Camera-type eye (tissue), 1 donor: ENCODE measurements around the gene DPAGT1. TPM values are rescaled to one million over a fixed set of nuclear protein-coding genes. Genes with fewer than 3 reads are reported as not detected.

Experiments used
- total RNA-seq: library from RNA; depleted of rRNA; stranded (reverse); fragments of >200 nt; gene quantifications from one replicate; pipeline ENCODE4 v1.2.3, GENCODE V29; 2014

DPAGT1 gene
- total RNA-seq: 29.1 TPM

GRCh38 chr11:119101759-119102423, at the start of gene DPAGT1:
TSS of gene DPAGT1 (minus strand) at chr11:119101853. CDS start at chr11:119101655, 198 bp downstream.

GRCh38 chr11:119149018-119149785, 47.5 kb upstream of the DPAGT1 start, which contains the start of gene ABCG4:
TSS of gene ABCG4 (plus strand) at chr11:119149052. CDS start at chr11:119149966, 914 bp downstream.

GRCh38 chr11:119121008-119121810, 19.6 kb upstream of the DPAGT1 start, which contains the start of gene HINFP:
TSS of gene HINFP (plus strand) at chr11:119121580. CDS start at chr11:119126945, 5,365 bp downstream.

GRCh38 chr11:119106564-119107537, 5.2 kb upstream of the DPAGT1 start, which contains the start of gene C2CD2L:
TSS of gene C2CD2L (plus strand) at chr11:119107344. CDS start at chr11:119107742, 398 bp downstream.

GRCh38 chr11:119084663-119085436, 16.8 kb downstream of the DPAGT1 start, which contains the start of gene HMBS:
TSS of gene HMBS (plus strand) at chr11:119084881. CDS start at chr11:119085034, 153 bp downstream.

GRCh38 chr11:119067371-119068222, 34.1 kb downstream of the DPAGT1 start, which contains the start of gene VPS11:
TSS of gene VPS11 (plus strand) at chr11:119067818. CDS start at chr11:119067824, 6 bp downstream.

GRCh38 chr11:119057000-119057769, 44.5 kb downstream of the DPAGT1 start, which contains the start of gene HYOU1:
TSS of gene HYOU1 (minus strand) at chr11:119057205. CDS start at chr11:119056160, 1,045 bp downstream.

Other genes starting within 250 kb of the DPAGT1 start
- not detected for gene CXCR5, start 218.0 kb downstream of the DPAGT1 start, total RNA-seq
- gene BCL9L, start 175.9 kb downstream of the DPAGT1 start, total RNA-seq: 24.8 TPM
- not detected for gene UPK2, start 145.6 kb downstream of the DPAGT1 start, total RNA-seq
- gene FOXR1, start 130.1 kb downstream of the DPAGT1 start, total RNA-seq: not detected
- gene CENATAC, start 103.7 kb downstream of the DPAGT1 start, total RNA-seq: 48.5 TPM
- gene RPS25, start 83.5 kb downstream of the DPAGT1 start, total RNA-seq: 786 TPM
- gene TRAPPC4, start 83.1 kb downstream of the DPAGT1 start, total RNA-seq: 57.7 TPM
- gene SLC37A4, start 71.0 kb downstream of the DPAGT1 start, total RNA-seq: 24.0 TPM
- 74.0 TPM for gene HYOU1, start 44.6 kb downstream of the DPAGT1 start, total RNA-seq
- gene VPS11, start 34.0 kb downstream of the DPAGT1 start, total RNA-seq: 36.0 TPM
- 7.9 TPM for gene HMBS, start 17.0 kb downstream of the DPAGT1 start, total RNA-seq
- gene C2CD2L, start 5.5 kb upstream of the DPAGT1 start, total RNA-seq: 9.8 TPM
- gene HINFP, start 19.7 kb upstream of the DPAGT1 start, total RNA-seq: 24.4 TPM
- 14.6 TPM for gene ABCG4, start 47.2 kb upstream of the DPAGT1 start, total RNA-seq
- 24.0 TPM for gene NLRX1, start 66.9 kb upstream of the DPAGT1 start, total RNA-seq
- 0.44 TPM for gene NHERF4, start 83.6 kb upstream of the DPAGT1 start, total RNA-seq
- 23.1 TPM for gene CBL, start 104.5 kb upstream of the DPAGT1 start, total RNA-seq
- gene MCAM, start 215.3 kb upstream of the DPAGT1 start, total RNA-seq: 546 TPM
- 10.6 TPM for gene RNF26, start 232.7 kb upstream of the DPAGT1 start, total RNA-seq
- 47.1 TPM for gene C1QTNF5, start 239.0 kb upstream of the DPAGT1 start, total RNA-seq
- 5.8 TPM for gene MFRP, start 244.9 kb upstream of the DPAGT1 start, total RNA-seq